ENCODE measurements around the gene GBE1. TPM values are rescaled to one million over a fixed set of nuclear protein-coding genes. Genes with fewer than 3 reads are reported as not detected.

Gene GBE1
- 10 to 100 TPM in 1 of 2 donors, 1 to 10 TPM in 1; 9.6 to 15.8 TPM for total RNA-seq

GRCh38 chr3:81760924-81761903, at the start of gene GBE1:
Gene GBE1 (minus strand): TSS chr3:81761645. CDS start chr3:81761517, 128 bp downstream.
- H3K4me1 ChIP-seq: peaks cover 24% of the 10 kb centered on the region
- no peaks in the 10 kb centered on the region for H3K27me3 ChIP-seq
- TF ChIP-seq POLR2A (IDR thresholded peaks at IDR 0.05) (peak; percentile 80 to 96 (median 95)), CTCF (IDR thresholded peaks at IDR 0.05) (peak in 5 of 7 experiments; percentile 18 to 57 (median 50))
- 0% methylated on average over 10 to 88 of the region's 88 CpGs for WGBS, 2 donors
- DNase-seq (peak; percentile 91 to 96 (median 93)), ATAC-seq (peak; percentile 89)
- peak within 1 kb of the TSS; percentile 8 to 73 for H3K4me3 ChIP-seq
- intact Hi-C loops (cut with DNase I): no loop called here
- no peaks in the 10 kb centered on the region for H3K9me3 ChIP-seq
- H3K27ac ChIP-seq: peak within 1 kb of the TSS; percentile 98 to 100 (median 99)
- no peaks in the 10 kb centered on the region for H3K36me3 ChIP-seq (replicated peaks in 1 of 2; ENCODE audit: insufficient read depth in 1 of 2, low read depth in 2 of 2)

GRCh38 chr3:81808900-81809299, 47.5 kb upstream of the GBE1 start:
- Histone ChIP-seq H3K4me1 (no peaks in the 10 kb centered on the region), H3K27ac (no peak overlapping the region), H3K4me3 (no peak overlapping the region), H3K36me3 (replicated peaks in 1 of 2; ENCODE audit: insufficient read depth in 1 of 2, low read depth in 2 of 2) (no peaks in the 10 kb centered on the region), H3K27me3 (no peaks in the 10 kb centered on the region), H3K9me3 (no peaks in the 10 kb centered on the region)
- intact Hi-C loops (cut with DNase I): no loop called here
- 57 to 68% methylated on average over 2 of the region's 2 CpGs for WGBS, 2 donors
- DNase-seq (no peak), ATAC-seq (no peak)
- no peak for TF ChIP-seq POLR2A (IDR thresholded peaks at IDR 0.05)
- TF ChIP-seq CTCF (IDR thresholded peaks at IDR 0.05): no peak

GRCh38 chr3:81799403-81799802, 38.0 kb upstream of the GBE1 start:
- DNase-seq (no peak), ATAC-seq (no peak)
- Histone ChIP-seq H3K27me3 (no peaks in the 10 kb centered on the region), H3K27ac (no peak overlapping the region), H3K36me3 (replicated peaks in 1 of 2; ENCODE audit: insufficient read depth in 1 of 2, low read depth in 2 of 2) (no peaks in the 10 kb centered on the region), H3K4me3 (no peak overlapping the region), H3K9me3 (no peaks in the 10 kb centered on the region), H3K4me1 (no peaks in the 10 kb centered on the region)
- TF ChIP-seq CTCF (IDR thresholded peaks at IDR 0.05) (no peak), POLR2A (IDR thresholded peaks at IDR 0.05) (no peak)
- intact Hi-C loops (cut with DNase I): no loop called here
- 37 to 39% methylated on average over 4 of the region's 4 CpGs for WGBS, 2 donors

GRCh38 chr3:81793410-81793809, 32.0 kb upstream of the GBE1 start:
- no peaks in the 10 kb centered on the region for H3K4me1 ChIP-seq
- no peaks in the 10 kb centered on the region for H3K9me3 ChIP-seq
- no peaks in the 10 kb centered on the region for H3K27me3 ChIP-seq
- no peak overlapping the region for H3K27ac ChIP-seq
- no peak overlapping the region for H3K4me3 ChIP-seq
- H3K36me3 ChIP-seq (replicated peaks in 1 of 2; ENCODE audit: insufficient read depth in 1 of 2, low read depth in 2 of 2): no peaks in the 10 kb centered on the region
- no peak for DNase-seq
- no peak for ATAC-seq
- TF ChIP-seq CTCF (IDR thresholded peaks at IDR 0.05): no peak
- no peak for TF ChIP-seq POLR2A (IDR thresholded peaks at IDR 0.05)
- intact Hi-C loops (cut with DNase I): no loop called here

Data from body of pancreas (tissue), 4 donors.